T-helper 1 cell treated with Interleukin-12 subunit alpha and Interleukin-12 subunit beta and Interleukin-4 antibody, amounts not matched to agents 30 μg/mL and 1 μg/mL, for 36 hours (primary cell): ENCODE measurements around the gene ANO10.

Experiments used
- H3K27ac Mint-ChIP-seq: one replicate; pipeline ENCODE4 v1.8.0; 2021; ENCODE audit warnings: mild to moderate bottlenecking, mixed read lengths
- H3K27me3 Mint-ChIP-seq: one replicate; pipeline ENCODE4 v1.8.0; 2021; ENCODE audit warnings: low read depth, mixed read lengths
- H3K36me3 Mint-ChIP-seq: one replicate; pipeline ENCODE4 v1.8.0; 2021; ENCODE audit warnings: low read depth, mixed read lengths
- H3K4me1 Mint-ChIP-seq: one replicate; pipeline ENCODE4 v1.8.0; 2021; ENCODE audit warnings: low read depth, mixed read lengths
- H3K4me3 Mint-ChIP-seq: one replicate; pipeline ENCODE4 v1.8.0; 2021; ENCODE audit warnings: mild to moderate bottlenecking, moderate library complexity, mixed read lengths
- H3K9me3 Mint-ChIP-seq: one replicate; pipeline ENCODE4 v1.8.0; 2021; ENCODE audit warnings: mixed read lengths

The ANO10 gene

GRCh38 chr3:43400781-43401730 is 220.8 kb downstream of the ANO10 start:
- no peak overlapping the region for H3K4me3 Mint-ChIP-seq
- H3K9me3 Mint-ChIP-seq = no peaks in the 10 kb centered on the region
- no peaks in the 10 kb centered on the region for H3K27me3 Mint-ChIP-seq
- H3K36me3 Mint-ChIP-seq = peaks cover 4% of the 10 kb centered on the region
- H3K4me1 Mint-ChIP-seq = peaks cover 3% of the 10 kb centered on the region
- H3K27ac Mint-ChIP-seq = no peak overlapping the region

- Mint-ChIP-seq H3K27me3 (no peaks in the 10 kb centered on the region), H3K4me3 (no peak overlapping the region), H3K9me3 (no peaks in the 10 kb centered on the region), H3K36me3 (peaks cover 4% of the 10 kb centered on the region), H3K4me1 (peaks cover 2% of the 10 kb centered on the region), H3K27ac (no peak overlapping the region)
These were observed 221.6 kb downstream of the ANO10 start for GRCh38 chr3:43400167-43400566.

- no peaks in the 10 kb centered on the region for H3K27me3 Mint-ChIP-seq
- H3K27ac Mint-ChIP-seq = no peak overlapping the region
- peaks cover 4% of the 10 kb centered on the region for H3K36me3 Mint-ChIP-seq
- no peak overlapping the region for H3K4me3 Mint-ChIP-seq
- no peaks in the 10 kb centered on the region for H3K4me1 Mint-ChIP-seq
- no peaks in the 10 kb centered on the region for H3K9me3 Mint-ChIP-seq
These were observed 222.8 kb downstream of the ANO10 start for GRCh38 chr3:43399034-43399433.

GRCh38 chr3:43394041-43394554 is 227.7 kb downstream of the ANO10 start:
- peaks cover 8% of the 10 kb centered on the region for H3K36me3 Mint-ChIP-seq
- H3K27ac Mint-ChIP-seq = no peak overlapping the region
- no peaks in the 10 kb centered on the region for H3K27me3 Mint-ChIP-seq
- H3K4me1 Mint-ChIP-seq = peaks cover 23% of the 10 kb centered on the region
- H3K4me3 Mint-ChIP-seq = no peak overlapping the region
- H3K9me3 Mint-ChIP-seq = no peaks in the 10 kb centered on the region

- Mint-ChIP-seq H3K27me3 (no peaks in the 10 kb centered on the region), H3K4me3 (no peak overlapping the region), H3K36me3 (peaks cover 9% of the 10 kb centered on the region), H3K27ac (no peak overlapping the region), H3K9me3 (no peaks in the 10 kb centered on the region), H3K4me1 (peaks cover 38% of the 10 kb centered on the region)
These were observed 230.2 kb downstream of the ANO10 start for GRCh38 chr3:43391621-43392020.

GRCh38 chr3:43390255-43390588 is 231.6 kb downstream of the ANO10 start:
- H3K36me3 Mint-ChIP-seq = peaks cover 9% of the 10 kb centered on the region
- peaks cover 10% of the 10 kb centered on the region for H3K27me3 Mint-ChIP-seq
- H3K4me1 Mint-ChIP-seq = peaks cover 49% of the 10 kb centered on the region
- H3K27ac Mint-ChIP-seq = peak overlapping the region; percentile 91
- peak overlapping the region; percentile 40 for H3K4me3 Mint-ChIP-seq
- H3K9me3 Mint-ChIP-seq = peaks cover 5% of the 10 kb centered on the region

GRCh38 chr3:43389388-43390254 is 232.2 kb downstream of the ANO10 start:
- H3K4me3 Mint-ChIP-seq = peak overlapping the region; percentile 31
- peaks cover 15% of the 10 kb centered on the region for H3K27me3 Mint-ChIP-seq
- H3K9me3 Mint-ChIP-seq = peaks cover 11% of the 10 kb centered on the region
- H3K4me1 Mint-ChIP-seq = peaks cover 49% of the 10 kb centered on the region
- H3K27ac Mint-ChIP-seq = peak overlapping the region; percentile 91
- peaks cover 11% of the 10 kb centered on the region for H3K36me3 Mint-ChIP-seq

- peak overlapping the region; percentile 31 for H3K4me3 Mint-ChIP-seq
- peaks cover 16% of the 10 kb centered on the region for H3K9me3 Mint-ChIP-seq
- peaks cover 13% of the 10 kb centered on the region for H3K36me3 Mint-ChIP-seq
- H3K27me3 Mint-ChIP-seq = peaks cover 20% of the 10 kb centered on the region
- H3K27ac Mint-ChIP-seq = peak overlapping the region; percentile 91
- H3K4me1 Mint-ChIP-seq = peaks cover 49% of the 10 kb centered on the region
These were observed 232.9 kb downstream of the ANO10 start for GRCh38 chr3:43388915-43389314.

GRCh38 chr3:43388175-43388574 is 233.6 kb downstream of the ANO10 start:
- peaks cover 20% of the 10 kb centered on the region for H3K27me3 Mint-ChIP-seq
- peaks cover 11% of the 10 kb centered on the region for H3K36me3 Mint-ChIP-seq
- H3K4me3 Mint-ChIP-seq = no peak overlapping the region
- peaks cover 49% of the 10 kb centered on the region for H3K4me1 Mint-ChIP-seq
- no peak overlapping the region for H3K27ac Mint-ChIP-seq
- peaks cover 16% of the 10 kb centered on the region for H3K9me3 Mint-ChIP-seq

GRCh38 chr3:43379343-43379742 is 242.5 kb downstream of the ANO10 start:
- peaks cover 14% of the 10 kb centered on the region for H3K27me3 Mint-ChIP-seq
- H3K4me1 Mint-ChIP-seq = peaks cover 13% of the 10 kb centered on the region
- H3K9me3 Mint-ChIP-seq = peaks cover 5% of the 10 kb centered on the region
- H3K27ac Mint-ChIP-seq = no peak overlapping the region
- peaks cover 3% of the 10 kb centered on the region for H3K36me3 Mint-ChIP-seq
- no peak overlapping the region for H3K4me3 Mint-ChIP-seq

- Mint-ChIP-seq H3K4me1 (peaks cover 13% of the 10 kb centered on the region), H3K36me3 (peaks cover 2% of the 10 kb centered on the region), H3K9me3 (peaks cover 3% of the 10 kb centered on the region), H3K27me3 (peaks cover 12% of the 10 kb centered on the region), H3K4me3 (no peak overlapping the region), H3K27ac (no peak overlapping the region)
These were observed 243.5 kb downstream of the ANO10 start for GRCh38 chr3:43378066-43378935.

- peaks cover 15% of the 10 kb centered on the region for H3K4me1 Mint-ChIP-seq
- no peaks in the 10 kb centered on the region for H3K36me3 Mint-ChIP-seq
- no peaks in the 10 kb centered on the region for H3K9me3 Mint-ChIP-seq
- H3K27ac Mint-ChIP-seq = no peak overlapping the region
- H3K4me3 Mint-ChIP-seq = no peak overlapping the region
- peaks cover 3% of the 10 kb centered on the region for H3K27me3 Mint-ChIP-seq
These were observed 248.3 kb downstream of the ANO10 start for GRCh38 chr3:43373560-43373928.

- Mint-ChIP-seq H3K9me3 (no peaks in the 10 kb centered on the region), H3K4me1 (peaks cover 11% of the 10 kb centered on the region), H3K27me3 (peaks cover 3% of the 10 kb centered on the region), H3K36me3 (no peaks in the 10 kb centered on the region), H3K4me3 (no peak overlapping the region), H3K27ac (no peak overlapping the region)
These were observed 248.8 kb downstream of the ANO10 start for GRCh38 chr3:43372809-43373559.
